Colonic mucosa (tissue), 4 donors: ENCODE data around the gene B3GNT8. TPM values are rescaled to one million over a fixed set of nuclear protein-coding genes. Genes with fewer than 3 reads are reported as not detected.

ENCODE experiments used
- DNase-seq: peaks from one replicate; pipeline ENCODE4 v3.0.0-alpha.2; 2020
- H3K27ac ChIP-seq: fragments of 200-600 bp; one replicate; pipeline ENCODE4 v1.8.0; 2021
- H3K27me3 ChIP-seq: fragments of 200-600 bp; one replicate; pipeline ENCODE4 v1.8.0; 2021
- H3K36me3 ChIP-seq: fragments of 200-600 bp; one replicate; pipeline ENCODE4 v1.8.0; 2021
- H3K4me1 ChIP-seq: fragments of 200-600 bp; one replicate; pipeline ENCODE4 v1.8.0; 2021; ENCODE audit warnings: mild to moderate bottlenecking
- H3K4me3 ChIP-seq: fragments of 200-600 bp; one replicate; pipeline ENCODE4 v1.8.0; 2021
- H3K9ac ChIP-seq, 2 donors: one replicate each; pipeline ENCODE4 v1.7.0; 2013; ENCODE audit warnings: control low read depth in 2 of 2, low read depth in 2 of 2, low read length in 2 of 2
- H3K9me3 ChIP-seq: fragments of 200-600 bp; one replicate; pipeline ENCODE4 v1.8.0; 2021
- CTCF ChIP-seq: fragments of 200-600 bp; IDR thresholded peaks from one replicate; pipeline ENCODE4 v1.8.0; 2022; ENCODE audit warnings: antibody characterized with exemption, mild to moderate bottlenecking
- intact Hi-C: fragments of 100-400 bp; cut with DNase I; formaldehyde crosslinking; loops from one replicate; pipeline ENCODE4 v1.14.1; 2022
- total RNA-seq, 2 donors: library from RNA; stranded (reverse); fragmentation: NEBNext Ultra II Directional in 1 of 2; extraction: Animal tissue kit (Norgen Biotek cat#: 25700) in 1 of 2; gene quantifications; one replicate each; pipeline ENCODE4 v1.2.1, GENCODE V29; 2021
- donor health status: healthy.
- donor health status: DM: no; HTN: no; CAD: no.
- donor health status: DM: no; HTN: no; CAD: no.

The B3GNT8 gene
- total RNA-seq, 2 donors from 2014 or later = 26.5 to 34.1 TPM

- no peak overlapping the region for H3K27ac ChIP-seq
- no peaks in the 10 kb centered on the region for H3K36me3 ChIP-seq
- no peak overlapping the region for H3K9ac ChIP-seq
- intact Hi-C loops = loop anchor here (5.0 kb wide), 1 partner anchor 33 kb away; no protein-coding TSS in a partner anchor
- DNase-seq = no peak
- no peak for TF ChIP-seq CTCF
- no peaks in the 10 kb centered on the region for H3K27me3 ChIP-seq
- H3K4me3 ChIP-seq = no peak overlapping the region
- peaks cover 6% of the 10 kb centered on the region for H3K4me1 ChIP-seq
- no peaks in the 10 kb centered on the region for H3K9me3 ChIP-seq
These were observed 27.6 kb downstream of the B3GNT8 start for GRCh38 chr19:41399525-41399924.

- H3K27ac ChIP-seq = no peak overlapping the region
- no peak for DNase-seq
- H3K36me3 ChIP-seq = no peaks in the 10 kb centered on the region
- peak overlapping the region; percentile 71 to 98 for H3K9ac ChIP-seq
- peaks cover 6% of the 10 kb centered on the region for H3K4me1 ChIP-seq
- intact Hi-C loops = loop anchor here (5.0 kb wide), 1 partner anchor 33 kb away; no protein-coding TSS in a partner anchor
- no peaks in the 10 kb centered on the region for H3K9me3 ChIP-seq
- no peaks in the 10 kb centered on the region for H3K27me3 ChIP-seq
- no peak overlapping the region for H3K4me3 ChIP-seq
- no peak for TF ChIP-seq CTCF
These were observed 28.1 kb downstream of the B3GNT8 start for GRCh38 chr19:41399091-41399490.

- no peak for DNase-seq
- intact Hi-C loops = loop anchor here (5.0 kb wide), 1 partner anchor 34 kb away; no protein-coding TSS in a partner anchor
- Histone ChIP-seq H3K9ac (peak overlapping the region; percentile 71 to 98), H3K36me3 (no peaks in the 10 kb centered on the region), H3K4me1 (peaks cover 6% of the 10 kb centered on the region), H3K4me3 (peak overlapping the region; percentile 83), H3K27ac (no peak overlapping the region), H3K9me3 (no peaks in the 10 kb centered on the region), H3K27me3 (no peaks in the 10 kb centered on the region)
- no peak for TF ChIP-seq CTCF
These were observed 28.6 kb downstream of the B3GNT8 start for GRCh38 chr19:41398598-41398997.

- intact Hi-C loops = loop anchor here (5.0 kb wide), 1 partner anchor 34 kb away; no protein-coding TSS in a partner anchor
- Histone ChIP-seq H3K4me1 (peaks cover 6% of the 10 kb centered on the region), H3K9me3 (no peaks in the 10 kb centered on the region), H3K4me3 (peak overlapping the region; percentile 83), H3K9ac (peak overlapping the region; percentile 71 to 98), H3K36me3 (no peaks in the 10 kb centered on the region), H3K27me3 (no peaks in the 10 kb centered on the region), H3K27ac (peak overlapping the region; percentile 74)
- TF ChIP-seq CTCF = no peak
- no peak for DNase-seq
These were observed 29.1 kb downstream of the B3GNT8 start for GRCh38 chr19:41398050-41398418.

GRCh38 chr19:41397086-41398049, 29.8 kb downstream of the B3GNT8 start, which contains the start of the genes BCKDHA and EXOSC5:
TSS of gene BCKDHA (plus strand) at chr19:41397818. CDS start at chr19:41397828, 10 bp downstream.
TSS of gene EXOSC5 (minus strand) at chr19:41397359. CDS start at chr19:41397328, 31 bp downstream.
- intact Hi-C loops = loop anchor here (5.0 kb wide), 1 partner anchor 35 kb away; no protein-coding TSS in a partner anchor
- H3K4me1 ChIP-seq = peaks cover 6% of the 10 kb centered on the region

More at GRCh38 chr19:41397086-41398049, 29.8 kb downstream of the B3GNT8 start, which contains the start of the genes BCKDHA and EXOSC5:
- peak; percentile 99 for DNase-seq
- Histone ChIP-seq H3K9ac (peak within 1 kb of the TSS; percentile 71 to 98), H3K27me3 (no peaks in the 10 kb centered on the region), H3K27ac (peak within 1 kb of the TSS; percentile 74), H3K36me3 (no peaks in the 10 kb centered on the region), H3K9me3 (no peaks in the 10 kb centered on the region), H3K4me3 (peak within 1 kb of the TSS; percentile 83)
- TF ChIP-seq CTCF = no peak
